Body of pancreas (tissue), 4 donors: ENCODE measurements around the gene SHISA7. TPM values are rescaled to one million over a fixed set of nuclear protein-coding genes. Genes with fewer than 3 reads are reported as not detected.

Source experiments
- ATAC-seq: fragments of 150-250 bp; one replicate; pipeline ENCODE4 v1.9.1; 2016
- DNase-seq, 4 donors: peaks; one replicate each; pipeline ENCODE4 v3.0.0-alpha.2; 2019
- H3K27ac ChIP-seq, 4 donors: fragments of 200-600 bp; sonication (generic); 1 replicate in 3 of 4; 2 replicates in 1 of 4; pipeline versions ENCODE4 v1.5.1 to v1.6.1; 2016 to 2019; ENCODE audit warnings: mild to moderate bottlenecking in 1 of 4, mixed read lengths in 1 of 4, moderate library complexity in 1 of 4
- H3K27me3 ChIP-seq, 2 donors: fragments of 200-600 bp; sonication (generic); one replicate each; pipeline ENCODE4 v1.6.0; 2016; ENCODE audit warnings: mild to moderate bottlenecking in 1 of 2
- H3K36me3 ChIP-seq, 2 donors: fragments of 200-600 bp; sonication (generic); replicated peaks in 1 of 2; 2 replicates each; pipeline ENCODE4 v1.5.1; 2016; ENCODE audit warnings: low read depth in 2 of 2; ENCODE audit not compliant: insufficient read depth in 1 of 2
- H3K4me1 ChIP-seq: fragments of 200-600 bp; sonication (generic); one replicate; pipeline ENCODE4 v1.6.0; 2016
- H3K4me3 ChIP-seq, 2 donors: fragments of 200-600 bp; sonication (generic); 1 replicate in 1 of 2; 2 replicates in 1 of 2; pipeline ENCODE4 v1.5.1; 2016 to 2019
- H3K9me3 ChIP-seq, 3 donors: fragments of 200-600 bp; sonication (generic); 1 replicate in 2 of 3; 2 replicates in 1 of 3; pipeline ENCODE4 v1.5.1; 2016
- CTCF ChIP-seq, 7 experiments: fragments of 450-650 bp in 4 of 7; fragments of 200-600 bp in 3 of 7; sonication (generic) in 3 of 7; IDR thresholded peaks; one replicate each; pipeline ENCODE4 v1.5.1; 2016 to 2019; ENCODE audit warnings: antibody characterized with exemption in 7 of 7
- POLR2A ChIP-seq, 3 donors: fragments of 450-650 bp; IDR thresholded peaks; one replicate each; pipeline ENCODE4 v1.6.1; 2016; ENCODE audit warnings: antibody characterized with exemption in 3 of 3, mild to moderate bottlenecking in 2 of 3
- WGBS, 2 donors: methylation state at CpG; one replicate each; pipeline ENCODE4 v1.1.5; 2017; 5-methylcytosine and 5-hydroxymethylcytosine counted together
- intact Hi-C: fragments of 100-400 bp; cut with DNase I; formaldehyde crosslinking; loops from one replicate; pipeline ENCODE4 v1.15.1; 2023
- total RNA-seq, 2 donors: library from RNA; depleted of rRNA; stranded (reverse); fragments of >200 nt; gene quantifications; one replicate each; pipeline ENCODE4 v1.1.0, GENCODE V29; 2016

The SHISA7 gene
- total RNA-seq, 2 donors from 2014 or later: not detected

GRCh38 chr19:55392820-55393761, 50.0 kb downstream of the SHISA7 start:
- peaks cover 0 to 5% of the 10 kb centered on the region in 2 donors for H3K36me3 ChIP-seq
- DNase-seq (no peak), ATAC-seq (no peak)
- 72 to 74% methylated on average over 17 of the region's 18 CpGs for WGBS, 2 donors
- intact Hi-C loops: no loop called here
- H3K9me3 ChIP-seq: no peaks in the 10 kb centered on the region
- no peak overlapping the region for H3K27ac ChIP-seq
- H3K4me1 ChIP-seq: peaks cover 10% of the 10 kb centered on the region
- no peak for TF ChIP-seq POLR2A (IDR thresholded peaks at IDR 0.05)
- H3K4me3 ChIP-seq: no peak overlapping the region
- no peaks in the 10 kb centered on the region for H3K27me3 ChIP-seq

GRCh38 chr19:55391702-55392615, 51.1 kb downstream of the SHISA7 start:
- peaks cover 0 to 8% of the 10 kb centered on the region in 2 donors for H3K36me3 ChIP-seq
- peaks cover 22% of the 10 kb centered on the region for H3K4me1 ChIP-seq
- TF ChIP-seq POLR2A (IDR thresholded peaks at IDR 0.05) (no peak), CTCF (IDR thresholded peaks at IDR 0.05) (no peak)
- no peaks in the 10 kb centered on the region for H3K9me3 ChIP-seq
- DNase-seq (no peak), ATAC-seq (no peak)
- 83 to 88% methylated on average over 17 to 18 of the region's 18 CpGs for WGBS, 2 donors
- intact Hi-C loops: no loop called here
- H3K4me3 ChIP-seq: no peak overlapping the region
- H3K27ac ChIP-seq: no peak overlapping the region
- no peaks in the 10 kb centered on the region for H3K27me3 ChIP-seq

- H3K4me3 ChIP-seq: no peak overlapping the region
- H3K27ac ChIP-seq: no peak overlapping the region
- 85 to 100% methylated on average over 6 to 12 of the region's 12 CpGs for WGBS, 2 donors
- H3K36me3 ChIP-seq: peaks cover 0 to 8% of the 10 kb centered on the region in 2 donors
- no peak for TF ChIP-seq CTCF (IDR thresholded peaks at IDR 0.05)
- no peak for TF ChIP-seq POLR2A (IDR thresholded peaks at IDR 0.05)
- intact Hi-C loops: no loop called here
- H3K9me3 ChIP-seq: no peaks in the 10 kb centered on the region
- peaks cover 27% of the 10 kb centered on the region for H3K4me1 ChIP-seq
- no peak for ATAC-seq
- no peaks in the 10 kb centered on the region for H3K27me3 ChIP-seq
- no peak for DNase-seq
Measured at GRCh38 chr19:55391191-55391670, 51.9 kb downstream of the SHISA7 start.

DNA sequence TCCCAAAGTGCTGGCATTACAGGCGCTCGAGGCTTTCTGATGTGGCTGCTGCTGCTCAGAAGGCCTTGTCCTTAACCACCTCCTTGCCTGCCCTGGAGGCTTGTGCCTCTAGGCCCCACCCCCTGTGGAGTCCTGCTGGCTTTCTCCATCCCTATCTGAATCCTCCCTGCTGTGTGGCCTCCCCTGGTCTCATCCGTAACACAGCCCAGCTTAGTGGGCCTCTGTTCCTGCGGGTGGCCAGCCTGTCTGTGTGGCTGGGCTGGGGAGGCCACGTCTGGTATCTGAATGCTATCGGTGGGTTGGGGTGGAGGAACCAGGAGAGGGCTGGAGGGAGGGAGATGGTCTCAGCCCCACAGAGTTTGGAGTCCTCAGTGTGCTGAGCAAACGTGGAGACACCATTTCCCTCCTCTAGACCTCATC, 52.6 kb downstream of the SHISA7 start:
- WGBS, 2 donors: 82 to 87% methylated on average over 7 of the region's 7 CpGs
- Histone ChIP-seq H3K27me3 (no peaks in the 10 kb centered on the region), H3K36me3 (peaks cover 0 to 8% of the 10 kb centered on the region in 2 donors), H3K9me3 (no peaks in the 10 kb centered on the region), H3K4me1 (peaks cover 27% of the 10 kb centered on the region), H3K4me3 (no peak overlapping the region), H3K27ac (no peak overlapping the region)
- TF ChIP-seq CTCF (IDR thresholded peaks at IDR 0.05): no peak
- no peak for TF ChIP-seq POLR2A (IDR thresholded peaks at IDR 0.05)
- ATAC-seq: no peak
- no peak for DNase-seq
- intact Hi-C loops: no loop called here
